Mesothelial cell of epicardium (in vitro differentiated cells): ENCODE results near the gene TEX9. TPM values are rescaled to one million over a fixed set of nuclear protein-coding genes. Genes with fewer than 3 reads are reported as not detected.

Experiments used
- DNase-seq, 2 experiments: peaks; one replicate each; pipeline ENCODE4 v3.0.0; 2021; ENCODE audit warnings: low spot score in 2 of 2; ENCODE audit not compliant: unreplicated experiment in 2 of 2
- H3K27ac Mint-ChIP-seq: 2 replicates; pipeline ENCODE4 v1.8.0; 2021; ENCODE audit warnings: mixed read lengths
- H3K27me3 Mint-ChIP-seq: 2 replicates; pipeline ENCODE4 v1.8.0; 2021; ENCODE audit warnings: low read depth, mixed read lengths
- H3K36me3 Mint-ChIP-seq: 2 replicates; pipeline ENCODE4 v1.8.0; 2021; ENCODE audit warnings: mixed read lengths
- H3K4me1 Mint-ChIP-seq: 2 replicates; pipeline ENCODE4 v1.8.0; 2021; ENCODE audit warnings: mixed read lengths
- H3K4me3 Mint-ChIP-seq: 2 replicates; pipeline ENCODE4 v1.8.0; 2021; ENCODE audit warnings: mild to moderate bottlenecking, moderate library complexity, mixed read lengths
- H3K9me3 Mint-ChIP-seq: 2 replicates; pipeline ENCODE4 v1.8.0; 2021; ENCODE audit warnings: mixed read lengths
- CTCF ChIP-seq: fragments of 200-600 bp; sonication (generic); IDR thresholded peaks from one replicate; pipeline ENCODE4 v1.5.0; 2021; ENCODE audit warnings: antibody characterized with exemption; ENCODE audit not compliant: unreplicated experiment
- total RNA-seq: library from RNA; stranded (reverse); gene quantifications from 3 replicates; pipeline ENCODE4 v1.2.1, GENCODE V29; 2021

Gene TEX9
- total RNA-seq, 1 donor from 2014 or later: 23.4 TPM

DNA sequence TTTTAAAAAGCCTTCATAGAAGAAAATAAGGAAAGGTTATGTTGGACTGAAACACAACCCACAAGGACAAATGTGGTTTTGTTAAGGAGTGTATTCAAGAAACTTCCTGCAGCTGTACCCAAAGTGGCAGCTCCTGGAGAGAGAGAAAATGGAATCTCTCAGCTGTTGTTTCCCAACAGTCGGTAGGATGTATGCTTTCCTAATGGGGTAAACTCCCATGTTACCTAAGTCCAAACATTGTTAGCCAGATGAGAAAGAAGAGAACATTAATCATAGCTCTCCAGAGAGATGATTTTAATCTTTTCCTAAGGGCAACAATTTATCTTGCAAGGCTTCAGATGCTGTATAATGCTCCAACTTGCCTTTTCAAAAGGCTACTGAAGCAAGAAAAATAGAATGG lies 22.6 kb upstream of the TEX9 start:
- no peak for DNase-seq
- peaks cover 8% of the 10 kb centered on the region for H3K4me1 Mint-ChIP-seq
- H3K36me3 Mint-ChIP-seq: no peaks in the 10 kb centered on the region
- H3K4me3 Mint-ChIP-seq: no peak overlapping the region
- H3K27me3 Mint-ChIP-seq: no peaks in the 10 kb centered on the region
- TF ChIP-seq CTCF: no peak
- H3K27ac Mint-ChIP-seq: no peak overlapping the region
- peaks cover 3% of the 10 kb centered on the region for H3K9me3 Mint-ChIP-seq

DNA sequence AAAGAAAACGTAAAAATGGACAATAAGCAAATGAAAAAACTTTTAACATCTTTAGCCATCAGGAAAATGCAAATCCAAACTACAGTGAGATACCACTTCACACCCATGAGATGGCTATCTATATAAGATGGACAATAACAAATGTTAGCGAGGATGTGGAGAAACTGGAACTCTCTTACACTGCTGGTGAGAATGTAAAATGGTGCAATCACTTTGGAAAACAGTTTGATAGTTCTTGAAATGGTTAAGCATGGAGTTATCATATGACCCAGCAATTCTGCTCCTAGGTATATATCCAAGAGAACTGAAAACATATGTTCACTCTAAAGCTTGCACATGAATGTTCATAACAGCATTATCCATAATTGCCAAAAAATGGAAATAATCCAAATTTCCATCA lies 21.3 kb upstream of the TEX9 start:
- no peak overlapping the region for H3K4me3 Mint-ChIP-seq

GRCh38 chr15:56344336-56344735 lies 20.9 kb upstream of the TEX9 start:
- H3K9me3 Mint-ChIP-seq: peaks cover 10% of the 10 kb centered on the region
- no peaks in the 10 kb centered on the region for H3K36me3 Mint-ChIP-seq
- no peak for DNase-seq
- no peak overlapping the region for H3K27ac Mint-ChIP-seq
- no peak for TF ChIP-seq CTCF
- peaks cover 8% of the 10 kb centered on the region for H3K4me1 Mint-ChIP-seq
- no peak overlapping the region for H3K4me3 Mint-ChIP-seq
- H3K27me3 Mint-ChIP-seq: no peaks in the 10 kb centered on the region

More for the DNA sequence above, 21.3 kb upstream of the TEX9 start:
- TF ChIP-seq CTCF: no peak
- Mint-ChIP-seq H3K9me3 (peaks cover 8% of the 10 kb centered on the region), H3K4me1 (peaks cover 8% of the 10 kb centered on the region), H3K27ac (no peak overlapping the region), H3K27me3 (no peaks in the 10 kb centered on the region), H3K36me3 (no peaks in the 10 kb centered on the region)
- DNase-seq: no peak

DNA sequence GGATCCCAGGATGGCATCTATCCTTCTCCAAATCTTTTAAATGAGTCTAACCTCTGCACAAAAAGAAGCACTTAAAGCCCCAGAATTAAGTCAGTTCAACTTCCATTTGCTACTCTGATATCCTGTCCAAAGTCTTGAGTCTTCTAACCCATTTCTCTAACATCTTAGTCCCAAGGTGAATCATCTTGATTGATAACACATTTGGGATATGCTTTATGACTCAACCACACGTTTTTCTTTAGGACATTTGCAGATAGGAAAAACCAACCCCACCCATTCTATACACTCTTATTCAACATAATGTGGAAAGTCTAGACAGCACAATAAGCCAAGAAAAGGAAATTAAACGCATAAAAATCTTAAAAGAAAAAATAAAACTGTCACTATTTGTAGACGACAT lies 18.8 kb upstream of the TEX9 start:
- no peaks in the 10 kb centered on the region for H3K27me3 Mint-ChIP-seq
- TF ChIP-seq CTCF: no peak
- no peak overlapping the region for H3K27ac Mint-ChIP-seq
- H3K4me3 Mint-ChIP-seq: no peak overlapping the region
- peaks cover 8% of the 10 kb centered on the region for H3K4me1 Mint-ChIP-seq
- H3K9me3 Mint-ChIP-seq: peaks cover 14% of the 10 kb centered on the region
- H3K36me3 Mint-ChIP-seq: no peaks in the 10 kb centered on the region
- no peak for DNase-seq

GRCh38 chr15:56349554-56349953 lies 15.7 kb upstream of the TEX9 start:
- H3K4me1 Mint-ChIP-seq: no peaks in the 10 kb centered on the region
- H3K27ac Mint-ChIP-seq: no peak overlapping the region
- no peaks in the 10 kb centered on the region for H3K36me3 Mint-ChIP-seq
- no peak for DNase-seq
- H3K9me3 Mint-ChIP-seq: peaks cover 10% of the 10 kb centered on the region
- no peak overlapping the region for H3K4me3 Mint-ChIP-seq
- TF ChIP-seq CTCF: no peak
- H3K27me3 Mint-ChIP-seq: no peaks in the 10 kb centered on the region

- TF ChIP-seq CTCF: no peak
- Mint-ChIP-seq H3K27ac (no peak overlapping the region), H3K4me1 (no peaks in the 10 kb centered on the region)
Observed at GRCh38 chr15:56351353-56351752, 13.9 kb upstream of the TEX9 start.

More at GRCh38 chr15:56351353-56351752, 13.9 kb upstream of the TEX9 start:
- no peak for DNase-seq
- H3K9me3 Mint-ChIP-seq: peaks cover 10% of the 10 kb centered on the region
- no peaks in the 10 kb centered on the region for H3K36me3 Mint-ChIP-seq
- H3K4me3 Mint-ChIP-seq: no peak overlapping the region
- no peaks in the 10 kb centered on the region for H3K27me3 Mint-ChIP-seq
